Measurements from ENCODE around the gene CCL1. TPM values are rescaled to one million over a fixed set of nuclear protein-coding genes. Genes with fewer than 3 reads are reported as not detected.

CCL1 gene
- total RNA-seq, 2 donors from 2014 or later: not detected

DNA sequence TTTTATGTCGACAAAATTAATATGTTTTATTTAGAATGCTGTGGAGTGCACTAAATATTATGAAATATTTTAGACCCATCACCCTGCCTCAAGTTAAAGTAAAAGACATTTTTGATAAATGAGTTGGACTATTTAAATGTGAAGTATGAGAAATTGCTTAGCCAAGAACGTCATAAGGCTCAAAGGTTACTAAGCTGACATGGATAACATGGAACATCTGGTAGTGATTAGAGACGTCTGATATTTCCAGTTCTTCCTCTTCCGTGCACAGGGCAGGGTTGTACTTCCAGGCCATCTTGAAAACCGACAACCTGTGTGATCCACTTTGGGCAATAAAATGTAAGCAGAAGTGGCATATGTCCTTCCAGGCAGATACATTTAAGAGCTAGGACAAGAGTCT, 51.0 kb downstream of the CCL1 start:
- Histone ChIP-seq H3K9me3 (no peaks in the 10 kb centered on the region), H3K4me1 (replicated peaks) (no peaks in the 10 kb centered on the region), H3K27me3 (replicated peaks; ENCODE audit: insufficient read depth) (no peaks in the 10 kb centered on the region), H3K27ac (no peak overlapping the region), H3K36me3 (no peaks in the 10 kb centered on the region), H3K4me3 (no peak overlapping the region)
- TF ChIP-seq POLR2A (IDR thresholded peaks at IDR 0.05) (no peak), POLR2AphosphoS5 (IDR thresholded peaks at IDR 0.05) (no peak)
- TF ChIP-seq, protein P1, sequence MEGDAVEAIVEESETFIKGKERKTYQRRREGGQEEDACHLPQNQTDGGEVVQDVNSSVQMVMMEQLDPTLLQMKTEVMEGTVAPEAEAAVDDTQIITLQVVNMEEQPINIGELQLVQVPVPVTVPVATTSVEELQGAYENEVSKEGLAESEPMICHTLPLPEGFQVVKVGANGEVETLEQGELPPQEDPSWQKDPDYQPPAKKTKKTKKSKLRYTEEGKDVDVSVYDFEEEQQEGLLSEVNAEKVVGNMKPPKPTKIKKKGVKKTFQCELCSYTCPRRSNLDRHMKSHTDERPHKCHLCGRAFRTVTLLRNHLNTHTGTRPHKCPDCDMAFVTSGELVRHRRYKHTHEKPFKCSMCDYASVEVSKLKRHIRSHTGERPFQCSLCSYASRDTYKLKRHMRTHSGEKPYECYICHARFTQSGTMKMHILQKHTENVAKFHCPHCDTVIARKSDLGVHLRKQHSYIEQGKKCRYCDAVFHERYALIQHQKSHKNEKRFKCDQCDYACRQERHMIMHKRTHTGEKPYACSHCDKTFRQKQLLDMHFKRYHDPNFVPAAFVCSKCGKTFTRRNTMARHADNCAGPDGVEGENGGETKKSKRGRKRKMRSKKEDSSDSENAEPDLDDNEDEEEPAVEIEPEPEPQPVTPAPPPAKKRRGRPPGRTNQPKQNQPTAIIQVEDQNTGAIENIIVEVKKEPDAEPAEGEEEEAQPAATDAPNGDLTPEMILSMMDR (IDR thresholded peaks at IDR 0.05): no peak
- WGBS: 50% methylated on average over 5 of the region's 5 CpGs
- DNase-seq (ENCODE audit: low spot score): no peak
- intact Hi-C loops (cut with DNase I): no loop called here

DNA sequence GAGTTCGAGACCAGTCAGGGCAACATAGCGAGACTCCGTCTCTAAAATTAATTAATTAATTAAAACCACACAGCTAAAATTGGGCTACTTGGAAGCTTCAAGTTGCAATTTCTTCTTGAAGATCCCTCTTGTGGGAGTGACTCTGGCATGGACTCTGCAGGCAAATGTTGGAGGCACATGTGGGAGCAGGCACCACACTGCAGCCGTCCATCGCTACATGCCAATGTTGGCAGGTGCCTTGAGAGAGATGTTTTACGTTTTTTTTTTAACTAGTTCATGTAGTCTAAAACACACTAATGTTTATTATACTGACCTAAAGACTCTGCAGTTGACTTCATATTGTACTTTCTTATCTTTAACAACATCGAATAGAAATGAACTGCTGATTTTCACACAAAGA, 51.7 kb downstream of the CCL1 start:
- TF ChIP-seq POLR2A (IDR thresholded peaks at IDR 0.05) (no peak), POLR2AphosphoS5 (IDR thresholded peaks at IDR 0.05) (no peak)
- TF ChIP-seq, protein P1 (IDR thresholded peaks at IDR 0.05): no peak
- Histone ChIP-seq H3K4me1 (replicated peaks) (no peaks in the 10 kb centered on the region), H3K36me3 (no peaks in the 10 kb centered on the region), H3K27ac (no peak overlapping the region), H3K4me3 (no peak overlapping the region), H3K9me3 (no peaks in the 10 kb centered on the region), H3K27me3 (replicated peaks; ENCODE audit: insufficient read depth) (no peaks in the 10 kb centered on the region)
- no peak for DNase-seq (ENCODE audit: low spot score)
- WGBS: 64% methylated on average over 7 of the region's 7 CpGs
- intact Hi-C loops (cut with DNase I): no loop called here

Other genes starting within 250 kb of the CCL1 start
- gene CCL2, start 107.9 kb downstream of the CCL1 start, total RNA-seq: 10 to 100 TPM; 30.2 to 41.8 TPM
- gene CCL7, start 93.0 kb downstream of the CCL1 start, total RNA-seq: not detected
- gene CCL11, start 77.5 kb downstream of the CCL1 start, total RNA-seq: 1 to 10 TPM in 1 of 2 donors, not detected in 1; 1.1 TPM
- not detected for gene CCL8, start 43.8 kb downstream of the CCL1 start, total RNA-seq
- gene CCL13, start 6.8 kb downstream of the CCL1 start, total RNA-seq: not detected
- gene TMEM132E, start 216.3 kb upstream of the CCL1 start, total RNA-seq: 1 to 10 TPM in 1 of 2 donors, not detected in 1; 1.0 TPM

Measured in prostate gland (tissue), 2 donors.